GM23338 (cell line): ENCODE measurements around the gene XRRA1. TPM values are rescaled to one million over a fixed set of nuclear protein-coding genes. Genes with fewer than 3 reads are reported as not detected.

ENCODE experiments used
- ATAC-seq: fragments of 200-7000 bp; cut with Tn5 transposase; 3 replicates; pipeline ENCODE4 v1.9.1; 2020
- DNase-seq: peaks from one replicate; pipeline ENCODE4 v3.0.0-alpha.2; 2015; ENCODE audit warnings: low spot score
- H2AFZ ChIP-seq: fragments of 200-600 bp; sonication (generic); 2 replicates; pipeline ENCODE4 v1.8.0; 2016; ENCODE audit warnings: antibody characterized with exemption, mild to moderate bottlenecking, moderate library complexity
- H3F3A ChIP-seq: fragments of 200-600 bp; sonication (generic); replicated peaks from 2 replicates; pipeline ENCODE4 v1.8.0; 2017; ENCODE audit warnings: antibody characterized with exemption, mixed run types, low read depth
- H3K27ac ChIP-seq: fragments of 200-600 bp; sonication (generic); 2 replicates; pipeline ENCODE4 v1.6.1; 2016; ENCODE audit warnings: low read depth
- H3K27me3 ChIP-seq: fragments of 200-600 bp; sonication (generic); 2 replicates; pipeline ENCODE4 v1.8.0; 2016; ENCODE audit warnings: mild to moderate bottlenecking, mixed run types, moderate library complexity; ENCODE audit not compliant: insufficient read depth
- H3K36me3 ChIP-seq: fragments of 200-600 bp; sonication (generic); 2 replicates; pipeline ENCODE4 v1.8.0; 2016; ENCODE audit warnings: mild to moderate bottlenecking; ENCODE audit not compliant: insufficient read depth
- H3K4me1 ChIP-seq: fragments of 200-600 bp; sonication (generic); 2 replicates; pipeline ENCODE4 v1.8.0; 2016; ENCODE audit warnings: mild to moderate bottlenecking, moderate library complexity; ENCODE audit not compliant: insufficient read depth
- H3K4me2 ChIP-seq: fragments of 200-600 bp; sonication (generic); 2 replicates; pipeline ENCODE4 v1.7.1; 2017; ENCODE audit warnings: mixed run types
- H3K4me3 ChIP-seq: fragments of 200-600 bp; sonication (generic); 2 replicates; pipeline ENCODE4 v1.6.1; 2016; ENCODE audit warnings: mixed run types
- H3K79me2 ChIP-seq: fragments of 200-600 bp; sonication (generic); replicated peaks from 2 replicates; pipeline ENCODE4 v1.8.0; 2017; ENCODE audit warnings: mild to moderate bottlenecking; ENCODE audit not compliant: insufficient read depth
- H3K9me2 ChIP-seq: fragments of 200-600 bp; sonication (generic); 2 replicates; pipeline ENCODE4 v1.8.0; 2017; ENCODE audit not compliant: insufficient read depth
- H4K20me1 ChIP-seq: fragments of 200-600 bp; sonication (generic); replicated peaks from 2 replicates; pipeline ENCODE4 v1.8.0; 2017; ENCODE audit warnings: mild to moderate bottlenecking; ENCODE audit not compliant: insufficient read depth
- H3K27ac Mint-ChIP-seq: 2 replicates; pipeline ENCODE4 v1.8.0; 2020; ENCODE audit warnings: inconsistent platforms, mild to moderate bottlenecking, moderate library complexity, mixed read lengths
- H3K27me3 Mint-ChIP-seq: 3 replicates; pipeline ENCODE4 v1.8.0; 2022; ENCODE audit warnings: low read depth, mild to moderate bottlenecking, moderate library complexity, mixed read lengths, inconsistent platforms; ENCODE audit not compliant: insufficient read depth, poor library complexity
- H3K36me3 Mint-ChIP-seq: 3 replicates; pipeline ENCODE4 v1.8.0; 2021; ENCODE audit warnings: low read depth, mild to moderate bottlenecking, inconsistent platforms, moderate library complexity, mixed read lengths
- H3K4me1 Mint-ChIP-seq: 3 replicates; pipeline ENCODE4 v1.8.0; 2020; ENCODE audit warnings: mild to moderate bottlenecking, inconsistent platforms, mixed read lengths
- H3K4me3 Mint-ChIP-seq: 3 replicates; pipeline ENCODE4 v1.8.0; 2021; ENCODE audit warnings: moderate library complexity, mild to moderate bottlenecking, inconsistent platforms, mixed read lengths
- H3K9me3 Mint-ChIP-seq: 3 replicates; pipeline ENCODE4 v1.8.0; 2020; ENCODE audit warnings: moderate library complexity, mild to moderate bottlenecking, inconsistent platforms, mixed read lengths
- CREB1 ChIP-seq: fragments of 250-450 bp; sonication (Bioruptor Pico); IDR thresholded peaks from 2 replicates; pipeline ENCODE4 v1.5.0; 2020; ENCODE audit warnings: low read depth, mild to moderate bottlenecking, moderate library complexity
- ETS1 ChIP-seq: IDR thresholded peaks from 2 replicates; pipeline ENCODE4 v1.6.1; 2016; ENCODE audit warnings: antibody characterized with exemption
- EZH2 ChIP-seq: fragments of 200-600 bp; sonication (generic); IDR thresholded peaks from one replicate; pipeline ENCODE4 v1.8.0; 2017; ENCODE audit warnings: antibody characterized with exemption, mild to moderate bottlenecking, low read depth; ENCODE audit not compliant: unreplicated experiment
- EZH2phosphoT487 ChIP-seq: fragments of 200-600 bp; sonication (generic); IDR thresholded peaks from one replicate; pipeline ENCODE4 v1.8.1; 2018; ENCODE audit warnings: antibody characterized with exemption; ENCODE audit not compliant: unreplicated experiment
- JUNB ChIP-seq: IDR thresholded peaks from one replicate; pipeline ENCODE4 v1.6.1; 2016; ENCODE audit warnings: antibody characterized with exemption; ENCODE audit not compliant: unreplicated experiment
- NANOG ChIP-seq: IDR thresholded peaks from 2 replicates; pipeline ENCODE4 v1.6.1; 2016; ENCODE audit warnings: antibody characterized with exemption, borderline replicate concordance
- POLR2AphosphoS5 ChIP-seq: IDR thresholded peaks from 2 replicates; pipeline ENCODE4 v1.6.1; 2016; ENCODE audit warnings: antibody characterized with exemption, low read depth
- REST ChIP-seq: IDR thresholded peaks from one replicate; pipeline ENCODE4 v1.6.1; 2018; ENCODE audit warnings: antibody characterized with exemption; ENCODE audit not compliant: unreplicated experiment
- STAT1 ChIP-seq: IDR thresholded peaks from one replicate; pipeline ENCODE4 v1.6.1; 2016; ENCODE audit warnings: antibody characterized with exemption; ENCODE audit not compliant: unreplicated experiment
- ZNF114 ChIP-seq: fragments of 250-450 bp; sonication (Bioruptor Pico); IDR thresholded peaks from 2 replicates; pipeline ENCODE4 v1.5.0; 2020; ENCODE audit warnings: mild to moderate bottlenecking, moderate library complexity
- ZNF331 ChIP-seq: fragments of 250-450 bp; sonication (Bioruptor Pico); IDR thresholded peaks from 2 replicates; pipeline ENCODE4 v1.5.0; 2020; ENCODE audit warnings: low read depth, mild to moderate bottlenecking, moderate library complexity
- polyA plus RNA-seq: library from polyadenylated mRNA; unstranded; fragments of >200 nt; fragmentation: Nextera tagmentation; extraction: Ambion mirVana; gene quantifications from 2 replicates; pipeline ENCODE4 v1.2.1, GENCODE V29; 2016
- total RNA-seq: library from RNA; depleted of rRNA; stranded (reverse); fragments of >200 nt; shearing (Covaris generic); gene quantifications from 2 replicates; pipeline ENCODE4 v1.2.3, GENCODE V29; 2014
- TF ChIP-seq, protein P1 (sequence below), 2 experiments: fragments of 200-600 bp in 1 of 2; sonication (generic) in 1 of 2; conservative IDR thresholded peaks; 2 replicates each; pipeline versions ENCODE4 v1.5.1 to v1.6.1; 2016 to 2017; ENCODE audit warnings: antibody characterized with exemption in 2 of 2, low read depth in 2 of 2, mild to moderate bottlenecking in 2 of 2, moderate library complexity in 1 of 2

XRRA1 gene
- total and polyA plus RNA-seq, 2 experiments from 2014 or later = 4.9 to 5.4 TPM

GRCh38 chr11:74837191-74837590, 111.7 kb downstream of the XRRA1 start (continued):
- no peak for TF ChIP-seq ETS1

- H3K27ac Mint-ChIP-seq = no peak overlapping the region
- Histone ChIP-seq H3K36me3 (peaks cover 27% of the 10 kb centered on the region), H2AFZ (no peak overlapping the region), H3F3A (no peaks in the 10 kb centered on the region), H3K4me1 (no peaks in the 10 kb centered on the region), H3K79me2 (no peaks in the 10 kb centered on the region), H3K27me3 (no peaks in the 10 kb centered on the region), H3K27ac (no peak overlapping the region), H3K4me3 (no peak overlapping the region), H3K9me2 (no peaks in the 10 kb centered on the region), H3K4me2 (no peak overlapping the region), H4K20me1 (no peaks in the 10 kb centered on the region)
- H3K4me1 Mint-ChIP-seq = no peaks in the 10 kb centered on the region
- no peak overlapping the region for H3K4me3 Mint-ChIP-seq
- peaks cover 44% of the 10 kb centered on the region for H3K9me3 Mint-ChIP-seq
- H3K27me3 Mint-ChIP-seq = no peaks in the 10 kb centered on the region
- no peak for ATAC-seq
- peaks cover 61% of the 10 kb centered on the region for H3K36me3 Mint-ChIP-seq
- DNase-seq = no peak
- TF ChIP-seq, protein P1, sequence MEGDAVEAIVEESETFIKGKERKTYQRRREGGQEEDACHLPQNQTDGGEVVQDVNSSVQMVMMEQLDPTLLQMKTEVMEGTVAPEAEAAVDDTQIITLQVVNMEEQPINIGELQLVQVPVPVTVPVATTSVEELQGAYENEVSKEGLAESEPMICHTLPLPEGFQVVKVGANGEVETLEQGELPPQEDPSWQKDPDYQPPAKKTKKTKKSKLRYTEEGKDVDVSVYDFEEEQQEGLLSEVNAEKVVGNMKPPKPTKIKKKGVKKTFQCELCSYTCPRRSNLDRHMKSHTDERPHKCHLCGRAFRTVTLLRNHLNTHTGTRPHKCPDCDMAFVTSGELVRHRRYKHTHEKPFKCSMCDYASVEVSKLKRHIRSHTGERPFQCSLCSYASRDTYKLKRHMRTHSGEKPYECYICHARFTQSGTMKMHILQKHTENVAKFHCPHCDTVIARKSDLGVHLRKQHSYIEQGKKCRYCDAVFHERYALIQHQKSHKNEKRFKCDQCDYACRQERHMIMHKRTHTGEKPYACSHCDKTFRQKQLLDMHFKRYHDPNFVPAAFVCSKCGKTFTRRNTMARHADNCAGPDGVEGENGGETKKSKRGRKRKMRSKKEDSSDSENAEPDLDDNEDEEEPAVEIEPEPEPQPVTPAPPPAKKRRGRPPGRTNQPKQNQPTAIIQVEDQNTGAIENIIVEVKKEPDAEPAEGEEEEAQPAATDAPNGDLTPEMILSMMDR (conservative IDR thresholded peaks at IDR 0.05; ENCODE audit: low read depth in 2 of 2) = no peak
- no peak for TF ChIP-seq POLR2AphosphoS5
- no peak for TF ChIP-seq STAT1
- TF ChIP-seq EZH2 = no peak
- TF ChIP-seq JUNB = no peak
- no peak for TF ChIP-seq NANOG
- TF ChIP-seq EZH2phosphoT487 = no peak
- TF ChIP-seq ZNF114 (CRISPR knock-in tag) = no peak
- no peak for TF ChIP-seq ETS1
- TF ChIP-seq ZNF331 (CRISPR knock-in tag) = no peak
- TF ChIP-seq CREB1 (CRISPR knock-in tag) = no peak
- TF ChIP-seq REST = no peak
Measured at GRCh38 chr11:74826901-74827300, 122.0 kb downstream of the XRRA1 start.
